Heart right ventricle (tissue), 16 donors: ENCODE measurements around the gene WWOX. TPM values are rescaled to one million over a fixed set of nuclear protein-coding genes. Genes with fewer than 3 reads are reported as not detected.

Source experiments
- ATAC-seq, 8 donors: fragments of 200-7000 bp; cut with Tn5 transposase; one replicate each; pipeline ENCODE4 v1.9.1; 2020; ENCODE audit warnings: mild to moderate bottlenecking in 8 of 8, moderate library complexity in 8 of 8, moderate number of reproducible peaks in 1 of 8
- DNase-seq, 2 donors: peaks; one replicate each; pipeline ENCODE4 v3.0.0-alpha.2; 2020
- H3K27ac ChIP-seq, 10 donors: fragments of 200-600 bp; sonication (generic) in 2 of 10; one replicate each; pipeline versions ENCODE4 v1.5.0 to v1.8.0; 2020 to 2022; ENCODE audit warnings: mild to moderate bottlenecking in 3 of 10
- H3K27me3 ChIP-seq, 7 donors: fragments of 200-600 bp; one replicate each; pipeline ENCODE4 v1.8.0; 2021 to 2022; ENCODE audit warnings: mild to moderate bottlenecking in 2 of 7
- H3K36me3 ChIP-seq, 9 donors: fragments of 200-600 bp; sonication (generic) in 1 of 9; one replicate each; pipeline versions ENCODE4 v1.5.0 to v1.8.0; 2020 to 2022; ENCODE audit warnings: mild to moderate bottlenecking in 2 of 9
- H3K4me1 ChIP-seq, 9 donors: fragments of 200-600 bp; sonication (generic) in 1 of 9; one replicate each; pipeline versions ENCODE4 v1.5.0 to v1.8.0; 2020 to 2022; ENCODE audit warnings: mild to moderate bottlenecking in 4 of 9
- H3K4me3 ChIP-seq, 10 donors: fragments of 200-600 bp; sonication (generic) in 2 of 10; one replicate each; pipeline versions ENCODE4 v1.5.0 to v1.8.0; 2020 to 2022; ENCODE audit warnings: mild to moderate bottlenecking in 7 of 10, moderate library complexity in 2 of 10
- H3K9me3 ChIP-seq, 11 donors: fragments of 200-600 bp in 10 of 11; sonication (generic) in 2 of 11; one replicate each; pipeline versions ENCODE4 v1.5.0 to v1.8.0; 2013 to 2022; ENCODE audit warnings: mild to moderate bottlenecking in 2 of 11, control low read depth in 1 of 11, moderate library complexity in 1 of 11
- WGBS, 2 donors: extraction: QIAGEN DNeasy Blood & Tissue Kit; methylation state at CpG; one replicate each; pipeline ENCODE4 v1.1.7; 2013; ENCODE audit warnings: inconsistent platforms in 1 of 2; 5-methylcytosine and 5-hydroxymethylcytosine counted together
- intact Hi-C, 10 donors: fragments of 100-400 bp; cut with DNase I; formaldehyde crosslinking; loops; one replicate each; pipeline versions ENCODE4 v1.11.1 to v1.14.2; 2022
- polyA plus RNA-seq, 2 donors: library from polyadenylated mRNA; stranded (reverse); fragments of 200-250 nt; gene quantifications; one replicate each; pipeline ENCODE4 v1.2.3, GENCODE V29; 2013
- total RNA-seq, 10 donors: library from RNA; stranded (reverse); fragmentation: NEBNext Ultra II Directional in 3 of 10; extraction: Animal tissue kit (Norgen Biotek cat#: 25700) in 3 of 10; gene quantifications; one replicate each; pipeline versions ENCODE4 v1.2.1 to v1.2.4, GENCODE V29; 2021 to 2023
- TF ChIP-seq, protein P1 (sequence below), 9 donors: fragments of 200-600 bp; sonication (generic) in 2 of 9; IDR thresholded peaks; one replicate each; pipeline versions ENCODE4 v1.5.0 to v1.8.0; 2021 to 2022; ENCODE audit warnings: antibody characterized with exemption in 9 of 9, mild to moderate bottlenecking in 5 of 9, moderate library complexity in 1 of 9
- donor health status: Arrhythmogenic right ventricular cardiomyopathy.
- donor health status: ischemic (EF 13 %, LVEDD 7.1; RV severe dilation, severe dysfunction).
- donor health status: healthy with polysubstance abuse.
- donor health status: DM: no; HTN: yes; CAD: no.
- donor health status: DM: no; HTN: no; CAD: no.
- donor health status: ischemic (EF 25% LVEDD 6.9; RV normal size, moderate dysfunction).
- donor health status: ischemic (EF 25% LVEDD 5.7; RV mildly dilated, moderate dysfunction).
- donor health status: healthy.
- donor health status: DM: yes; HTN: yes; CAD: no.
- donor health status: Ischemic cardiomyopathy.
- donor health status: ischemic (EF 35%, LVEDD 5.7; RV mildly dilated, moderate dysfunction).
- donor health status: nonischemic (EF 11% LVEDD 7.7; RV severe dilation, severe dysfunction).
- donor health status: DM: yes; HTN: yes; CAD: no.
- donor health status: PGD.
- donor health status: ischemic (EF 29% LVEDD 5.4; RV normal size, mild dysfunction).
- donor health status: nonischemic (EF 23%, LVEDD 6.1; RV moderate dilation, normal function).

The WWOX gene
- total and polyA plus RNA-seq, 12 donors, result 4.9 to 15.0 (median 9.9) TPM

DNA sequence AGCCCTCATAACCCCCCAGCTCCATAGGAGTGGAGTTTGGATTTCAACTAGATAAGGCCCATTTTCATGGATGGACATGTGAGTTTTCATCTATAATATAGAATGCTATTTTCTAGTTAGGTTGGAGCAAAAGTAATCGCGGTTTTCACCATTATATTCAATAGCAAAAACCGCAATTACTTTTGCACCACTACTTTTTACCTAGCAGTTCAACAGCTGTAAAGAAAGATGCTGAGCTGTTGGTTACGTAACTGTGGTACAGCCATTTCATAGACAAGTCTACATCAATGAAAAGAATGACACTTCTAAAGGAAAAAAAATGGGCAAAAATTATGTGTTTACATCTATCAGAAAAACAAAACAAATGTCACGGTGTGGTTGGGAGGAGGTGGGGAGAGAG, 993.4 kb downstream of the WWOX start:
- no peaks in the 10 kb centered on the region for H3K36me3 ChIP-seq
- H3K27me3 ChIP-seq, result peaks cover 0 to 5% (median 0%) of the 10 kb centered on the region in 7 donors
- TF ChIP-seq, protein P1, sequence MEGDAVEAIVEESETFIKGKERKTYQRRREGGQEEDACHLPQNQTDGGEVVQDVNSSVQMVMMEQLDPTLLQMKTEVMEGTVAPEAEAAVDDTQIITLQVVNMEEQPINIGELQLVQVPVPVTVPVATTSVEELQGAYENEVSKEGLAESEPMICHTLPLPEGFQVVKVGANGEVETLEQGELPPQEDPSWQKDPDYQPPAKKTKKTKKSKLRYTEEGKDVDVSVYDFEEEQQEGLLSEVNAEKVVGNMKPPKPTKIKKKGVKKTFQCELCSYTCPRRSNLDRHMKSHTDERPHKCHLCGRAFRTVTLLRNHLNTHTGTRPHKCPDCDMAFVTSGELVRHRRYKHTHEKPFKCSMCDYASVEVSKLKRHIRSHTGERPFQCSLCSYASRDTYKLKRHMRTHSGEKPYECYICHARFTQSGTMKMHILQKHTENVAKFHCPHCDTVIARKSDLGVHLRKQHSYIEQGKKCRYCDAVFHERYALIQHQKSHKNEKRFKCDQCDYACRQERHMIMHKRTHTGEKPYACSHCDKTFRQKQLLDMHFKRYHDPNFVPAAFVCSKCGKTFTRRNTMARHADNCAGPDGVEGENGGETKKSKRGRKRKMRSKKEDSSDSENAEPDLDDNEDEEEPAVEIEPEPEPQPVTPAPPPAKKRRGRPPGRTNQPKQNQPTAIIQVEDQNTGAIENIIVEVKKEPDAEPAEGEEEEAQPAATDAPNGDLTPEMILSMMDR (IDR thresholded peaks at IDR 0.05), result no peak
- DNase-seq (no peak), ATAC-seq (no peak)
- H3K27ac ChIP-seq, result no peak overlapping the region
- 97% methylated on average over 5 of the region's 5 CpGs for WGBS, 2 donors
- H3K4me1 ChIP-seq, result peaks cover 0 to 55% (median 0%) of the 10 kb centered on the region in 9 donors
- H3K9me3 ChIP-seq, result no peaks in the 10 kb centered on the region
- intact Hi-C loops, result no loop called here
- no peak overlapping the region for H3K4me3 ChIP-seq

DNA sequence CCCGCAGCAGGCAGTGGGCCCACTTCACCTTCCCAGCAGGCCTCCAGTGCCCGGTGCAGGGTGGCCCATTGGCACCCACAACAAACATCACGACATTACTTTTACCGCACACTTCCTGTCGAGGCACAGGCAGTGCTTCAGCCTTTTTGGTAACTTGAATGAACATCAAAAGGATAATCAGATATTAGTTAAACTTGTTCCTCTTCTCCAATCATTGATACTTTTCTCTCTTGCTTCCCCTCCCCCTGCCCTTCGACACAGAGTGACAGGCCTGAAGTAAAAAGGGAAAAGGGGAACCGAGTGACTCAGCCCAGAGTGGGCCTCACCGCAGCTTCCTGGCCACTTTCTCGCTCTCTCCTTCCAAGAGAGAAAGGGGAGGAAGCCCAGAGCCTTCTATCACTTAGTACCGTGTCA, 994.1 kb downstream of the WWOX start:
- no peak overlapping the region for H3K4me3 ChIP-seq
- intact Hi-C loops, result no loop called here
- 75 to 86% methylated on average over 10 of the region's 10 CpGs for WGBS, 2 donors
- ATAC-seq (peak in 7 of 8 donors; percentile 46 to 73 (median 54)), DNase-seq (peak in 1 of 2 donors; percentile 23)
- H3K36me3 ChIP-seq, result no peaks in the 10 kb centered on the region
- H3K27ac ChIP-seq, result peak overlapping the region in 1 of 10 donors; percentile 27
- H3K9me3 ChIP-seq, result no peaks in the 10 kb centered on the region
- TF ChIP-seq, protein P1 (IDR thresholded peaks at IDR 0.05), result no peak
- H3K27me3 ChIP-seq, result peaks cover 0 to 5% (median 0%) of the 10 kb centered on the region in 7 donors
- peaks cover 0 to 56% (median 0%) of the 10 kb centered on the region in 9 donors for H3K4me1 ChIP-seq

DNA sequence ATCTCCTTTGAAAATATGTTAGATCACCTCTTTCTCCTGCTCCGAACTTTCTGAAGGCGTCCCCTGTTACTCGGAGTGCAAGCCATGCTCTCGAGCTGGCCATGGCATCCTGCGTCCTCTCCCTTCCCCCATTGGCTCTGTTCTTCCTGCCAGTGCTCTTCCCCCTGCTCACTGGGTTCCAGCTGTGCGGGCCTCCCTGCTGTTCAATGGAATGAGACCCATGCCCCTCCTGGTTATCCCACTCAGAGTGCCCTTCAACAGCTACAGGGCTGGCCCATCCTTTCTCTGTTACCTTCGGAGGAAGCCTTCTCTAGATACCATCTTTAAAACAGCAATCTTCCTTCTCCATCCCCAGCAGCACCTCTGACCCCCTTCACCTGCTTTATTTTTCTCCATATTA, 996.8 kb downstream of the WWOX start:
- TF ChIP-seq, protein P1 (IDR thresholded peaks at IDR 0.05), result no peak
- H3K27ac ChIP-seq, result no peak overlapping the region
- DNase-seq (no peak), ATAC-seq (no peak)
- intact Hi-C loops, result no loop called here
- H3K36me3 ChIP-seq, result no peaks in the 10 kb centered on the region
- no peak overlapping the region for H3K4me3 ChIP-seq
- peaks cover 0 to 46% (median 0%) of the 10 kb centered on the region in 9 donors for H3K4me1 ChIP-seq
- 81 to 89% methylated on average over 7 of the region's 7 CpGs for WGBS, 2 donors
- H3K9me3 ChIP-seq, result no peaks in the 10 kb centered on the region
- peaks cover 0 to 5% (median 0%) of the 10 kb centered on the region in 7 donors for H3K27me3 ChIP-seq

DNA sequence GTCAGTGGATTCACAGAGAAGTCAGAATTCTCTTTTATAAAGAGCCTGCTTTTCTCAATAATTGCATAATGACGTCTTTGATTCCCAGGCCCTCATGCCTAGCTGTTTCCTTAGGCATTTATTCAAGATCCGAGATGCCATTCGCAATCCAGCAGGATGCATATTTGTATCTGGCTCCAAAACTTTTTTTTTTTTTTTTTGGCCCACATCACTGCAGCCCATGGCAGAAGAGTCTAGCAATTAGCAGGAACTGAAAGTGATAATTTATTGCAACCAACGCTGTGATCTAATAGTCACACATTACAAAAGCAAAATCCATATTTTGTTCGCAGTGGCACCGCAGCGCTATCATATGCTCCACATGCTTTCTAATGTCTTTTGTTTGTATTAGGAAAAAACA, 997.7 kb downstream of the WWOX start:
- no peak overlapping the region for H3K4me3 ChIP-seq
- intact Hi-C loops, result no loop called here
- H3K27me3 ChIP-seq, result peaks cover 0 to 5% (median 0%) of the 10 kb centered on the region in 7 donors
- H3K9me3 ChIP-seq, result no peaks in the 10 kb centered on the region
- ATAC-seq (no peak), DNase-seq (no peak)
- no peaks in the 10 kb centered on the region for H3K36me3 ChIP-seq
- 86 to 89% methylated on average over 7 of the region's 7 CpGs for WGBS, 2 donors
- peaks cover 0 to 37% (median 0%) of the 10 kb centered on the region in 9 donors for H3K4me1 ChIP-seq
- no peak overlapping the region for H3K27ac ChIP-seq
- TF ChIP-seq, protein P1 (IDR thresholded peaks at IDR 0.05), result no peak
